H1 (cell line): ENCODE data around the gene SH2B3. TPM values are rescaled to one million over a fixed set of nuclear protein-coding genes. Genes with fewer than 3 reads are reported as not detected.

Source experiments
- BCL11A ChIP-seq, 2 experiments: IDR thresholded peaks; one replicate each; pipeline ENCODE4 v1.6.1; 2011; ENCODE audit warnings: low read depth in 2 of 2, low read length in 2 of 2, mild to moderate bottlenecking in 2 of 2
- CBX8 ChIP-seq: fragments of 300-800, 300-1000 bp; sonication (generic); IDR thresholded peaks from 2 replicates; pipeline ENCODE4 v1.7.1; 2016; ENCODE audit warnings: low read depth, low read length, borderline replicate concordance
- CHD2 ChIP-seq: IDR thresholded peaks from 2 replicates; pipeline ENCODE4 v1.6.1; 2012; ENCODE audit warnings: low read length, improper control_type of control experiment
- EP300 ChIP-seq, 2 experiments: IDR thresholded peaks; 1 replicate in 1 of 2; 2 replicates in 1 of 2; pipeline ENCODE4 v1.6.1; 2011 to 2012; ENCODE audit warnings: low read depth in 2 of 2, low read length in 2 of 2, mild to moderate bottlenecking in 2 of 2, borderline replicate concordance in 1 of 2, inconsistent platforms in 1 of 2, moderate library complexity in 1 of 2
- polyA plus RNA-seq, 7 experiments: library from polyadenylated mRNA; depleted of rRNA in 3 of 7; stranded (reverse) in 5 of 7; unstranded in 2 of 7; fragments of >200 nt in 5 of 7; fragments of 200-250 nt in 2 of 7; gene quantifications; 1 replicate in 5 of 7; 2 replicates in 1 of 7; 4 replicates in 1 of 7; pipeline versions ENCODE4 v1.2.1 to v1.2.3, GENCODE V29; 2011 to 2013; ENCODE audit warnings: missing spikeins in 2 of 7, mixed read lengths in 2 of 7
- total RNA-seq: library from RNA; stranded (reverse); fragmentation: NEBNext Ultra II Directional; extraction: Animal tissue kit (Norgen Biotek cat#: 25700); gene quantifications from 2 replicates; pipeline ENCODE4 v1.2.1, GENCODE V29; 2021

Gene SH2B3
- total and polyA plus RNA-seq, 2 of the 8 experiments (the other 6 are each of a cell fraction or from before 2014, with no cell fraction given): 20.8 to 34.1 TPM

- no peak for TF ChIP-seq EP300 (IDR thresholded peaks at IDR 0.05; ENCODE audit: borderline replicate concordance in 1 of 2, low read depth in 2 of 2, low read length in 2 of 2)
- TF ChIP-seq CBX8: no peak
- TF ChIP-seq CHD2: no peak
- no peak for TF ChIP-seq BCL11A (IDR thresholded peaks at IDR 0.05; ENCODE audit: low read depth in 2 of 2, low read length in 2 of 2)
Measured at GRCh38 chr12:111430433-111431353, 25.0 kb downstream of the SH2B3 start (continued).
